ENCODE data around the gene ATG16L1.

Gene ATG16L1

DNA sequence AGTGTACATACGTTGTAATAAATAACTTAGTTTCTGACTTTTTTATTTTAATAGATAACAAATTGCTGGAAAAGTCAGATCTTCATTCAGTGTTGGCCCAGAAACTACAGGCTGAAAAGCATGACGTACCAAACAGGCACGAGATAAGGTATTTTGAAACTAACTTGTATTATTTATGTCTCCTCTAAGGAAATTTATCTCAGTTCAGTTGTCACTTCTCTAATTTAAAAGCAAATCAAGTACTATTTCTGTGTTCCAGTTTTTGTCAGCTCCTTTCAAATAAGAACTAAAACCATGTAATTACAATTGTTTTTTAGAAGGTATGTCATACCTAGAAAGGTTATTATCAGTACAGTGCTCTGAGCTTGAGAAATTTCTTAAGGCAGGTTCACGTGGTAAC is 4.6 kb downstream of the ATG16L1 start:
- no peak overlapping the region for H3K4me3 ChIP-seq (ENCODE audit: low read length)
- DNase-seq (ENCODE audit: low read depth), result no peak
- TF ChIP-seq, protein P1, sequence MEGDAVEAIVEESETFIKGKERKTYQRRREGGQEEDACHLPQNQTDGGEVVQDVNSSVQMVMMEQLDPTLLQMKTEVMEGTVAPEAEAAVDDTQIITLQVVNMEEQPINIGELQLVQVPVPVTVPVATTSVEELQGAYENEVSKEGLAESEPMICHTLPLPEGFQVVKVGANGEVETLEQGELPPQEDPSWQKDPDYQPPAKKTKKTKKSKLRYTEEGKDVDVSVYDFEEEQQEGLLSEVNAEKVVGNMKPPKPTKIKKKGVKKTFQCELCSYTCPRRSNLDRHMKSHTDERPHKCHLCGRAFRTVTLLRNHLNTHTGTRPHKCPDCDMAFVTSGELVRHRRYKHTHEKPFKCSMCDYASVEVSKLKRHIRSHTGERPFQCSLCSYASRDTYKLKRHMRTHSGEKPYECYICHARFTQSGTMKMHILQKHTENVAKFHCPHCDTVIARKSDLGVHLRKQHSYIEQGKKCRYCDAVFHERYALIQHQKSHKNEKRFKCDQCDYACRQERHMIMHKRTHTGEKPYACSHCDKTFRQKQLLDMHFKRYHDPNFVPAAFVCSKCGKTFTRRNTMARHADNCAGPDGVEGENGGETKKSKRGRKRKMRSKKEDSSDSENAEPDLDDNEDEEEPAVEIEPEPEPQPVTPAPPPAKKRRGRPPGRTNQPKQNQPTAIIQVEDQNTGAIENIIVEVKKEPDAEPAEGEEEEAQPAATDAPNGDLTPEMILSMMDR (conservative IDR thresholded peaks at IDR 0.05; ENCODE audit: low read length), result no peak

DNA sequence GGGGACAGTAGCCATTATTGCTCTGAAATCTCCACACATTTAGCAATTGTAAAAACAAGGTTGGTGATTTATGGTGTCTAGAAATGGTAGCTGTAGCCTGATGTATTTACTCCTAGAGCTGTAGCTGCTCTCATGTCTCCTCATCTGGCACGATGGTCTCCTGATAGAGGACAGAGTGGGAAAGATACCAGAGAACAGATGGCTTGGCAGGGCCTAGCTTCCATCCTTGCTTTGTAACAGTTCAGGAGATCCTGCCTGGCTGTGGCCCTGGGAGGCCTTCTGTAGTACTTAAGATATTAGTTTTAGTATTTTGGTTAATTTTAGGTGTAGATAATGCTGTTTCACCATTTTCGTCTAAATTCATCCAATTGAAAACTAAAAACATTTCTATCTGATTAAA is 6.7 kb downstream of the ATG16L1 start:
- TF ChIP-seq, protein P1 (conservative IDR thresholded peaks at IDR 0.05; ENCODE audit: low read length), result no peak
- no peak overlapping the region for H3K4me3 ChIP-seq (ENCODE audit: low read length)
- no peak for DNase-seq (ENCODE audit: low read depth)

DNA sequence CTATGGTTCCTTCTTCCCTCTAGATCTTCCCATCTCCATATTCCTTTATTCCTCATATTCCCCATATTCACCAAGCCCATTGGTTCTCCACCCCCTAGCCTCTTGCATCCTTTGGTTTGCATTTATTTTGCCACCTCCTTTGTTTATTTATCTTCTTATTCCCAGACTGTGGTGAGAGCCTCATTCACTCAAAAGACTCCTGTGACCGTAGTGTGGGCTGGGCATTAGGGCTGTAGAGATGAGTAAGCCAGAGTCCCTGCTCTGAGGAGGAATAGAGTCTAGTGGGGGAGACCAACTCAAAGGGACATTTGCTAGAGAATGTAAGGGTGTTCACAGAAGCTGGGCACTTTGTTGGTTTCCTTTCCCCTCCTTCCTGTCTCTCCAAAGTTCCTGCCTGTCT is 8.3 kb downstream of the ATG16L1 start:
- DNase-seq (ENCODE audit: low read depth), result no peak
- TF ChIP-seq, protein P1 (conservative IDR thresholded peaks at IDR 0.05; ENCODE audit: low read length), result no peak
- H3K4me3 ChIP-seq (ENCODE audit: low read length), result no peak overlapping the region

DNA sequence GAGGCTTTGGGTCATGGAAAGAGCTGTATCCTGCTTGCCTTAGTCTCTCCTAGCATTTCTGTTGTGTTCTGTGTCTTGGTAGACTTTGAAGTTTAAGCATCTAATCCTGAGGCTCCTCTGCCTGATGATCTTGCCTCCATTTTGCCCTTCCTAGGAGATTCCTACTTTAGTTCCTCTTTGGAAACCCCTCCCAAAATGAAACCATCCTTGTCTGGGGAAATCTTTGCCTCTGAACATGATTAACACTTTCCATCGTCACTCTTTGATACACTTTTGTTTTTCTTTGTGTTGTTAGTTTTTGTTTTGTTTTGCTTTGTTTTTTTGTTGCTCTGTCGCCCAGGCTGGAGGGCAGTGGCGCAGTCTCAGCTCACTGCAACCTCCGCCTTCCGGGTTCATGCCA is 9.2 kb downstream of the ATG16L1 start:
- no peak overlapping the region for H3K4me3 ChIP-seq (ENCODE audit: low read length)
- no peak for DNase-seq (ENCODE audit: low read depth)
- TF ChIP-seq, protein P1 (conservative IDR thresholded peaks at IDR 0.05; ENCODE audit: low read length), result no peak

DNA sequence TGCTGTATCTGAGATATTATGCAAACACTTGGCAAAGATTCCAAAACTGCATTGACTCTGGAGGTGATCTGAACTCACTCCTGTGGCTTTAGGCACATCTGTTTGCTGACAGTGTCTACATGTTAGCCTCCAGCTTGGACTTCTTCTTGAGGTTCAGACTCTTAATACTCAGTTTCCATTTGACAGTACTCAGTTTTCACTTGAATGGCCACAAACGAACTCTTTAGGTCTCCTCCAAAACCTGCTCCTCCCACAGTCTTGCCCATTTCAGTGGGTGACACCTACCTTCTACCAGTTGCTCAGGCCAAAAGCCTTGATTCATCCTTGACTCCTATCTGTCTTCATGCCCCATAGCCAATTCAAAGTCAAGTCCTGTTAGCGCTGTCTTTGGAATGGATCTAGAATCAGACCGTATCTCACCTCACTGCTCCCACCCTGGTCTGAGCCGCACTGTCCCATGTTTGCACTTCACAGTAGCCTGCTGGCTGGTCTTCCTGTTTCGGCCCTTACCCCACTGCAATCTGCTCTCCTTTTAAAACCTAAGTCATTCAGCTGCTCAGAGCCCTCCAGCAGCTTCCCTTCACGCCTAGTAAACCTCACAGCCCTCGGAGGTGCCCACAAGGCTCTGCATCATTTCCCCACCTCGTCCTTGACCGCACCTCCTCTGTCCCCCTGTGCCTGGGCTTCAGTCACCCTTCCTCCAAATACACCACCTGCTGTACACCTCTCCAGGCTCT is 10.5 kb downstream of the ATG16L1 start:
- no peak overlapping the region for H3K4me3 ChIP-seq (ENCODE audit: low read length)
- TF ChIP-seq, protein P1 (conservative IDR thresholded peaks at IDR 0.05; ENCODE audit: low read length), result no peak
- no peak for DNase-seq (ENCODE audit: low read depth)

DNA sequence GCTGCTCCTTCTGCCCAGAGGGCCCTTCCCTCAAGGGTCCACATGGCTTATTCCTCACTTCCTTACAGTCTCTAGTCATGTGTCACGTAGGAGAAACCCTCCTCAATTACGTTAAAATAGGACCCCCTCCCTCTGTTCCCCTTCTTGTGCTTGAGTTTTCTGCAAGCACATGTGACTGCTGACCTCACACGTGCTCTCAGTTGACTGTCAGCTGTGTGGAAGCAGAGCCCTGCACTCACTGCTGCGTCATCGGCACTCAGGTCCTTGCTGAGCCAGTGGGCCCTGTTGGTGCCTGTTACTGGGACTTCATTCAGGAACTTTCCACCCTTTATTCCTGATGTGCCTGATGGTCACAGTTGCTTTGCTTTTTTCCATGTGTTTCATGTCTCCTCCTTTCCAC is 11.1 kb downstream of the ATG16L1 start:
- no peak for DNase-seq (ENCODE audit: low read depth)
- H3K4me3 ChIP-seq (ENCODE audit: low read length), result no peak overlapping the region
- TF ChIP-seq, protein P1 (conservative IDR thresholded peaks at IDR 0.05; ENCODE audit: low read length), result no peak

DNA sequence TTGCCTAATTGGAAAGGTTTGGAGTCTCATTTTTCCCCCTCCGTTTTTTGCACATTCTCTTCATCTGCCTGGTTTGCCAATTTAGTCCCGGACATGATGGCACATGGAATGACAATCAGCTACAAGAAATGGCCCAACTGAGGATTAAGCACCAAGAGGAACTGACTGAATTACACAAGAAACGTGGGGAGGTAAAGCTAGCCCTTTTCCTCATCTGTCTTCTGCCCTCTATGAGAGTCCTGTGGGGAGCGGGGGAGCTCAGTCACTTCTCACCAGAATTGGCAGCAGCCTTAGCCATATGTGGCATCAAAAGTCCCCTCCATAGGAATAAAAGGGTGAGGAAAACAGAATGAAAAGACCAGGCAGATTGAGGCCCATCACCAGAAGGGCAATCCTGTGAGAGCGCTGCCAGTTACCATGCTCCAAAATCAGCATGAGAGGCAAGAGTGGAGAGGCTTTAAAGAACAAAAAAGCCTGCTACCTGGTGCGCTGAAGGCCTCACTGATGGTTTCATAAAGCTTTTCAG is 11.6 kb downstream of the ATG16L1 start:
- TF ChIP-seq, protein P1 (conservative IDR thresholded peaks at IDR 0.05; ENCODE audit: low read length), result no peak
- DNase-seq (ENCODE audit: low read depth), result no peak
- H3K4me3 ChIP-seq (ENCODE audit: low read length), result no peak overlapping the region

All from AG10803 (cell line).